HL-60 (cell line): ENCODE data around the gene SPNS2.

Source experiments
- DNase-seq, 2 experiments: peaks; one replicate each; pipeline ENCODE4 v3.0.0-alpha.2; 2010 to 2020; ENCODE audit warnings: low read depth in 1 of 2, low spot score in 1 of 2
- H3K27ac ChIP-seq: fragments of 250-450 bp; sonication (Bioruptor Pico); replicated peaks from 2 replicates; pipeline ENCODE4 v1.5.1; 2020; ENCODE audit warnings: mild to moderate bottlenecking, moderate library complexity
- H3K27me3 ChIP-seq: fragments of 250-450 bp; sonication (Bioruptor Pico); 2 replicates; pipeline ENCODE4 v1.5.1; 2021; ENCODE audit warnings: mild to moderate bottlenecking, moderate library complexity; ENCODE audit not compliant: insufficient read depth, poor library complexity, severe bottlenecking
- H3K4me3 ChIP-seq: replicated peaks from 2 replicates; pipeline ENCODE4 v1.5.1; 2011; ENCODE audit warnings: mild to moderate bottlenecking, control low read depth, low read length; ENCODE audit not compliant: insufficient read depth
- CTCF ChIP-seq: IDR thresholded peaks from one replicate; pipeline ENCODE4 v1.5.1; 2011; ENCODE audit warnings: low read length, control low read depth, inconsistent platforms; ENCODE audit not compliant: insufficient read depth
- GABPA ChIP-seq: IDR thresholded peaks from 2 replicates; pipeline ENCODE4 v1.6.1; 2012; ENCODE audit warnings: low read depth
- POLR2AphosphoS5 ChIP-seq: IDR thresholded peaks from 2 replicates; pipeline ENCODE4 v1.6.1; 2012; ENCODE audit warnings: low read depth
- REST ChIP-seq: IDR thresholded peaks from 2 replicates; pipeline ENCODE4 v1.6.1; 2012; ENCODE audit warnings: low read depth; ENCODE audit not compliant: insufficient replicate concordance
- SPI1 ChIP-seq: IDR thresholded peaks from 2 replicates; pipeline ENCODE4 v1.6.1; 2012; ENCODE audit warnings: low read depth, mild to moderate bottlenecking, borderline replicate concordance

SPNS2 gene

GRCh38 chr17:4536259-4536741 is 37.6 kb downstream of the SPNS2 start:
- no peak overlapping the region for H3K4me3 ChIP-seq
- peak overlapping the region; percentile 28; the same call in 1 of the 2 replicates for H3K27ac ChIP-seq
- H3K27me3 ChIP-seq = no peaks in the 10 kb centered on the region
- TF ChIP-seq POLR2AphosphoS5 (peak; percentile 40), REST (no peak)
- peak in 1 of 2 experiments; percentile 48 for DNase-seq

- Histone ChIP-seq H3K27me3 (no peaks in the 10 kb centered on the region), H3K4me3 (no peak overlapping the region), H3K27ac (no peak overlapping the region)
- no peak for TF ChIP-seq GABPA
- no peak for TF ChIP-seq REST
- TF ChIP-seq POLR2AphosphoS5 = no peak; the same call in 1 of the 2 replicates
- no peak for TF ChIP-seq CTCF
- no peak for TF ChIP-seq SPI1
- DNase-seq = peak; percentile 34 to 47
Measured at GRCh38 chr17:4536742-4537411, 38.2 kb downstream of the SPNS2 start.

GRCh38 chr17:4537451-4538235 is 39.0 kb downstream of the SPNS2 start:
- H3K27me3 ChIP-seq = no peaks in the 10 kb centered on the region
- no peak overlapping the region for H3K27ac ChIP-seq
- H3K4me3 ChIP-seq = no peak overlapping the region
- no peak for DNase-seq
- TF ChIP-seq POLR2AphosphoS5 (peak; percentile 34), CTCF (no peak)

- no peak for TF ChIP-seq GABPA
- no peak for TF ChIP-seq REST
- TF ChIP-seq CTCF = no peak
- no peak for TF ChIP-seq POLR2AphosphoS5
- no peak for TF ChIP-seq SPI1
- Histone ChIP-seq H3K27ac (no peak overlapping the region), H3K27me3 (no peaks in the 10 kb centered on the region)
Measured at GRCh38 chr17:4538236-4539002, 39.7 kb downstream of the SPNS2 start.

More at GRCh38 chr17:4538236-4539002, 39.7 kb downstream of the SPNS2 start:
- no peak for DNase-seq
- H3K4me3 ChIP-seq = no peak overlapping the region
